AG10803 (cell line): ENCODE measurements around the gene CNTN4.

Experiments used
- DNase-seq: peaks from one replicate; pipeline ENCODE4 v3.0.0; 2010; ENCODE audit warnings: low read depth
- H3K4me3 ChIP-seq: 2 replicates; pipeline ENCODE4 v1.5.1; 2011; ENCODE audit warnings: mild to moderate bottlenecking, low read length, control low read depth
- TF ChIP-seq, protein P1 (sequence below): conservative IDR thresholded peaks from 2 replicates; pipeline ENCODE4 v1.5.1; 2011; ENCODE audit warnings: mild to moderate bottlenecking, low read length, control low read depth, inconsistent platforms

The CNTN4 gene

DNA sequence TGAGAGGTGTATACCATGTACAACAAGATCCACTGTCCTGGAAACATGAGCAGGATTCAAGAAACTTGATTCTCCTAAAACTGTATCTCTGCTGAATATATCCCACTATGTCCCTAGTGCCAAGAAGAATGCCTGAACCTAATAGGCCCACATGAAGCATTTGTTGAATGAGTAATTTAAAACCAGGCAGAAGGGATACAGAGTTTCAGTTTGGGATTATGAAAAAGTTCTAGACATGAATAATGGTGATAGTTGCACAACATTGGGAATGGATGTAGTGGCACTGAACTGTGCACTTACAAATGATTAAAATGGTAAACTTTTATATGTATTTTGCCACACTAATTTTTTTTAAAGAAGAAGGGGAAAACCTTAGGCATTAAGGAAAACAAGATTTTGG, 750.4 kb downstream of the CNTN4 start:
- TF ChIP-seq, protein P1, sequence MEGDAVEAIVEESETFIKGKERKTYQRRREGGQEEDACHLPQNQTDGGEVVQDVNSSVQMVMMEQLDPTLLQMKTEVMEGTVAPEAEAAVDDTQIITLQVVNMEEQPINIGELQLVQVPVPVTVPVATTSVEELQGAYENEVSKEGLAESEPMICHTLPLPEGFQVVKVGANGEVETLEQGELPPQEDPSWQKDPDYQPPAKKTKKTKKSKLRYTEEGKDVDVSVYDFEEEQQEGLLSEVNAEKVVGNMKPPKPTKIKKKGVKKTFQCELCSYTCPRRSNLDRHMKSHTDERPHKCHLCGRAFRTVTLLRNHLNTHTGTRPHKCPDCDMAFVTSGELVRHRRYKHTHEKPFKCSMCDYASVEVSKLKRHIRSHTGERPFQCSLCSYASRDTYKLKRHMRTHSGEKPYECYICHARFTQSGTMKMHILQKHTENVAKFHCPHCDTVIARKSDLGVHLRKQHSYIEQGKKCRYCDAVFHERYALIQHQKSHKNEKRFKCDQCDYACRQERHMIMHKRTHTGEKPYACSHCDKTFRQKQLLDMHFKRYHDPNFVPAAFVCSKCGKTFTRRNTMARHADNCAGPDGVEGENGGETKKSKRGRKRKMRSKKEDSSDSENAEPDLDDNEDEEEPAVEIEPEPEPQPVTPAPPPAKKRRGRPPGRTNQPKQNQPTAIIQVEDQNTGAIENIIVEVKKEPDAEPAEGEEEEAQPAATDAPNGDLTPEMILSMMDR, result no peak
- DNase-seq, result no peak
- no peak overlapping the region for H3K4me3 ChIP-seq

DNA sequence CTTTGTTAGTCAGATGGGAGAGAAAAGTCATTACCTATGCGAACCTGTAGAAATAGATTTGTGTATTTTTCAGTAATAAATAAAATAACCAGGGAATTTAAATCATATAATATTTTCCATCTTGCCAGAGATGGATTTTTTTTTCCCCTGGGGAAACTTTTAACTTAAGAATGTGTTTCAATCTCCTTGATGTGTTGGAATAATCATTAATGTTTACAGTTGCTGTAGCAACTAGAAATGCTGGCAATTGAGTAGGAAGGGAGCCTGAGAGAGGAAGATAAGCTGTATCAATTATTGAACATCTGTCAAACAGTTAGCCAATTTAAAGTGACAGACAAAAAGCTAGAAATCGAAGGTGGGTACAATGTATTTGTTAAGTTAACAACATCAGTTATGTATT, 752.0 kb downstream of the CNTN4 start:
- TF ChIP-seq, protein P1, result no peak
- H3K4me3 ChIP-seq, result no peak overlapping the region

DNA sequence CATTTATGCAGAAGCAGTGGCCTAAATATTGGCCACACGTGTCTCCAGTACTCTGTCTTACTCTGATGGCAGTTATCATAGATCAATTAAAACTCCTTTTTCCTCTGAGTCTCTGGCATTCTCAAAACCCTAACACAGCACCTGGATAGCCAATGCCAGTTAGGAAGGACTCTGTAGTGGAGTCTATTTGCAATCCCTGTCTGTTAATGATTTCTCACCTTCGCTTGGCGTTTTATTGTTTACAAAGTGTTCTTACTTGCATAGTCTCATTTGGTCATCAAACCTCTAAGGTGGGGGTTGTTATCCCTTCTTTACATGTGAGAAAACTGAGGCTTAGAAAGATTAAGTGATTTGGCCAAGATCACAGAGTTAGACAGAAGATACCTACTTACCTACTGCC, 752.7 kb downstream of the CNTN4 start:
- TF ChIP-seq, protein P1, result no peak
- no peak for DNase-seq
- H3K4me3 ChIP-seq, result no peak overlapping the region

More for the DNA sequence above, 752.0 kb downstream of the CNTN4 start:
- no peak for DNase-seq

DNA sequence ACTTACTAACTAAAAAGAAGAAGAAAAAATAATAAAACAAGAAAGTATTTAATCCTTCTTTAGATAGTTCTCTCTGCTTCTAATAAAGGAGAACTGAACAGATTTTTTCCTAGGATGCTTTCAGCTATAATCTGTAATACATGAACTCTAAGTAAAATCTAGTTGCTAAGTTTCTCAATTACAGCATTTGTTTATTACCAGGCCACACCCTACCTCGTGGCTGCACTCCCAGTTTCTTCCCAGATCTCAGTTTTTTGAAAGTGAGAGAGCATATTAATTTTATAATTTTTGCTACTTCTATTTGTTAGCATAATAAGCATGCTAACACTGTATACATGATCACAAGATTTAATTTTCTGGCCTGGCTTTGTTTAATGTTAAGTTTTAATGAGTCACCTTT, 753.2 kb downstream of the CNTN4 start:
- TF ChIP-seq, protein P1, result no peak
- no peak for DNase-seq
- H3K4me3 ChIP-seq, result no peak overlapping the region

DNA sequence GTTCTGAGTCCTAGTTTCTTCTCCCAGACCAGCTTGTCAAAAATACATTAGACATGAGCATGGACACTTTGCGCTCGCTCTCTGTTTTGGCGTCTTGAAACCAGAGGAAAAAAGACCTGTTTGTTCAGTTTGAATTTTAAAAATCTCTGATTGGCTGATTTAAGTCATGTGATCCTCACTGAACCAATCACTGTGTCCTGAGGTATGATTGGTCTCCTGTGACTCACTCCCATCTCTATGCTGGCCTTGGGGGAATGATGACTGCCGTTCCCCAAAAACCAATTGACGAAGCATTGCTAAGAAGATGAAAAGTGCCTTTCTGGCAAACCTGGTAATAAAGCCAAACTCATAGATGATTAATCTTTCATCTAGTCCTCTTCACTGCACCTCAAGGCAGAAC, 755.0 kb downstream of the CNTN4 start:
- no peak overlapping the region for H3K4me3 ChIP-seq
- TF ChIP-seq, protein P1, result no peak
- no peak for DNase-seq

DNA sequence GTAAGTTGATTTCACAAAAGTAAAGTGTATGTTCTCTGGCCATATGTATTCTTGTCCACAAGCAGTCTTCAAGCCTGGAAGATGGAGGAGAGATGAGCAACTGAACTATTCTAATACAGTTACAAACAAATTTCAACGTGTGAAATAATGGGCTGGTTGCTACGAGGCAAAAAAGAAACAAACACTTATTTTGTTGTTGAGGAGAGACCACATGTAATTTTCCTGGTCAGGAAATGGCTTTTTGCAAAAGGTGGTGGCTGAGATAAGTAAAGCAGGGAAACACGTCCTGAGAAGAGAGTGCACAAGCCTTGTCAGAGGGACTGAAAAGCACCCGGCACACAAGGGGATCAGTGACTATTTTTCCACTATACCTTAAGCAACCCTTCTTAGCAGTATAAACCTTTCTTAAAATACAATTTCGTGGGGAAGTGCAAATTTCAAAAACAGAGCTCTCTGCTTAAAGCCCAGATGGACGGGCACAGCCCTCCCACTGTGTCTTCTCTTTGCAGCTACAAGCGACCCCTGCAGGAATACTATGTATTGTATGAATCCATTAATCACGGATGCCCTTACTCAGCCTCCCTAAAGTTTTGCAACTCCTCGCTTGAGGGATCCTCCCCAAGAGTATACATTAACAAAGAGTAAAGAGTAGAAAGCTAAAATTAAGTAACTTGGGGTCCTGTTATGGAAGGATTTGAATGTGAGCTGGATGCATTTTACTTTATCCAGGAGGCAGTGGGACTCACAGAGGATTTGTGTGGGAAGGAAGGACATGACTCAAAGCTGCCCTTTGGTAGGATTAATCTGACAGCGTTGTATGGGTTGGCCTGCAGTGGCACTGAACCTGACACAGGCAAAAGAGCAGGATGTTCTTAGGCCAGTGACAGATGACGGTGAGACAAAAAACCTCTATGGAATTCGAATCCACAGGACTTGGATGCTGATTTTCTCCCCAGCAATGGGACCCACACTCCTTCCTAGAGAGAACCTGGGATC, 757.8 kb downstream of the CNTN4 start:
- no peak for DNase-seq
- TF ChIP-seq, protein P1, result no peak

DNA sequence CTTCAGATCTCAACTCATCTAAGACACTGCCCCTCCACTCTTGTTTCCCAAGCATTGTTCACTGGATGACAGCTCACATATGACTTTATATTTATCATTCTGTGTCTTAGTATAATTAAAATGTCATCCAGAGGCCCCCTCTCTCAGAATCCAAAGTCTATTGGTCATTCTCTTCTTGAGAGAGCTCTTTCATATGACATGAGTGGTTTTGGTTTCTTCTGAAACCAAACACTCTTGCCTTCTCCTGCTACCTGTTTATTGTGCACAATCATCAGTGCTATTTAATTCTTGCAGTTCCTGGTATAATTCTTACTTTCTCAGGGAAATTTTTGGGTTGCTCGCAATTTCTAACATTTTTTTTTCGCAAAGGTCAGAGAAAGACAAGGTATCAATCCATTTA, 762.0 kb downstream of the CNTN4 start:
- TF ChIP-seq, protein P1, result no peak
- DNase-seq, result no peak

More for the DNA sequence above, 757.8 kb downstream of the CNTN4 start:
- no peak overlapping the region for H3K4me3 ChIP-seq

More for the DNA sequence above, 762.0 kb downstream of the CNTN4 start:
- H3K4me3 ChIP-seq, result no peak overlapping the region
